PC-9 (cell line): ENCODE measurements around the gene PTGES. TPM values are rescaled to one million over a fixed set of nuclear protein-coding genes. Genes with fewer than 3 reads are reported as not detected.

Source experiments
- BruUV-seq: library from RNA; stranded (reverse); fragments of 400-500 nt; replicated peaks from 2 replicates; lab custom pipeline; 2021; lab: Mats Ljungman, UMichigan
- CTCF ChIA-PET: fragments of 300-600 bp; sonication (Branson Sonifier 250); formaldehyde crosslinking; loops from one replicate; lab custom pipeline; 2022; ENCODE audit warnings: antibody characterized with exemption; lab: Charles Lee
- POLR2A ChIA-PET: fragments of 300-600 bp; sonication (Branson Sonifier 250); formaldehyde crosslinking; loops from one replicate; lab custom pipeline; 2022; ENCODE audit warnings: antibody characterized with exemption; ENCODE audit not compliant: unreplicated experiment; lab: Charles Lee
- DNase-seq, 2 experiments: peaks; one replicate each; pipeline versions ENCODE4 v3.0.0 to v3.0.0-alpha.2; 2015 to 2022; ENCODE audit warnings: mixed read lengths in 1 of 2
- H2AFZ ChIP-seq: fragments of 200-600 bp; sonication (generic); 2 replicates; pipeline ENCODE4 v1.8.1; 2017; ENCODE audit warnings: antibody characterized with exemption
- H3F3A ChIP-seq: fragments of 200-600 bp; sonication (generic); 2 replicates; pipeline ENCODE4 v1.8.1; 2017; ENCODE audit warnings: antibody characterized with exemption, mild to moderate bottlenecking, low read depth; ENCODE audit not compliant: insufficient read depth
- H3K27ac ChIP-seq: fragments of 200-600 bp; sonication (generic); 2 replicates; pipeline ENCODE4 v1.6.1; 2016; ENCODE audit warnings: mixed run types
- H3K27me3 ChIP-seq: fragments of 200-600 bp; sonication (generic); 2 replicates; pipeline ENCODE4 v1.6.1; 2016; ENCODE audit warnings: low read depth, mixed run types; ENCODE audit not compliant: insufficient read depth
- H3K36me3 ChIP-seq: fragments of 200-600 bp; sonication (generic); 2 replicates; pipeline ENCODE4 v1.6.1; 2016; ENCODE audit warnings: low read depth, mixed run types
- H3K4me1 ChIP-seq: fragments of 200-600 bp; sonication (generic); replicated peaks from 2 replicates; pipeline ENCODE4 v1.6.1; 2016; ENCODE audit warnings: mixed run types; ENCODE audit not compliant: insufficient read depth
- H3K4me2 ChIP-seq: fragments of 200-600 bp; sonication (generic); 2 replicates; pipeline ENCODE4 v1.6.1; 2017; ENCODE audit warnings: mixed run types
- H3K4me3 ChIP-seq: fragments of 200-600 bp; sonication (generic); 2 replicates; pipeline ENCODE4 v1.6.1; 2016; ENCODE audit warnings: mixed run types
- H3K79me2 ChIP-seq: fragments of 200-600 bp; sonication (generic); 2 replicates; pipeline ENCODE4 v1.6.1; 2017; ENCODE audit warnings: low read depth, mixed run types
- H3K9me2 ChIP-seq: fragments of 200-600 bp; sonication (generic); 2 replicates; pipeline ENCODE4 v1.8.1; 2017; ENCODE audit warnings: mild to moderate bottlenecking; ENCODE audit not compliant: insufficient read depth
- H3K9me3 ChIP-seq: fragments of 200-600 bp; sonication (generic); 2 replicates; pipeline ENCODE4 v1.8.1; 2016; ENCODE audit warnings: low read depth; ENCODE audit not compliant: insufficient read depth
- H4K20me1 ChIP-seq: fragments of 200-600 bp; sonication (generic); 2 replicates; pipeline ENCODE4 v1.8.1; 2017; ENCODE audit not compliant: insufficient read depth
- EZH2 ChIP-seq: fragments of 200-600 bp; sonication (generic); IDR thresholded peaks from 2 replicates; pipeline ENCODE4 v1.8.0; 2017; ENCODE audit warnings: antibody characterized with exemption, low read depth
- intact Hi-C: fragments of 100-400 bp; cut with micrococcal nuclease; formaldehyde crosslinking; loops from one replicate; pipeline ENCODE4 v1.10.0; 2022; ENCODE audit not compliant: unreplicated experiment
- total RNA-seq: library from RNA; stranded (reverse); gene quantifications from 2 replicates; pipeline ENCODE4 v1.2.3, GENCODE V29; 2021
- TF ChIP-seq, protein P1 (sequence below): fragments of 200-600 bp; sonication (generic); conservative IDR thresholded peaks from 2 replicates; pipeline ENCODE4 v1.6.1; 2017; ENCODE audit warnings: mixed run types, antibody characterized with exemption, mild to moderate bottlenecking, moderate library complexity

The PTGES gene
- total RNA-seq, 1 experiment from 2014 or later, result 119 TPM

DNA sequence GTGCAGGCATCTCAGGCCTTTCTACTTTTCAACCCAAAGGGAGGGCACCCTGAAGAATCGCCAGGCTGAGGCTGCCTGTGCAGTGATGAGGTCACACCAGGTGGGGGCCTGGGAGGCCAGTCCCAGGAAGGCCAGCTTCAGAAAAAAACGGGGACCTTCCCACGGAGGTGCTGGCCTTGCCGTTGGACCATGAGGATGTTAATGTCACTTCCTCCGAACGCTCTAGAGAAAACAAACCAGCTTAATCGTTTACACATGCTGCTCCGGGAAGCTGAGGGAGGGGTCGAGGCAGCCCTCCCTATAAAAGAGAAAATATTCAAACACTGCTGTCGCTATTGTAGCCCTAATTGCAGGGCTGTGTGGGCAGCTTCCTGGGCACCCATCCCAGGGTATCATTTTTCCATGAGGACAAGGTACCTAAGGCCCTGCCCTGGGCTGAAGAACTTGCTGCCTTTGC, 27.0 kb downstream of the PTGES start:
- BruUV-seq, result no TSS peak
- POLR2A ChIA-PET, result interaction anchor here (0.6 to 0.8 kb wide), 2 partner anchors 51 to 81 kb away, joined by 3 to 5 read pairs; no protein-coding TSS in a partner anchor
- H3K4me1 ChIP-seq, result no peaks in the 10 kb centered on the region

GRCh38 chr9:129724456-129725190, 28.2 kb downstream of the PTGES start:
- intact Hi-C loops, result no loop called here
- CTCF ChIA-PET, result interaction anchor here (0.6 to 0.7 kb wide), 2 partner anchors 56 to 224 kb away, joined by 3 to 7 read pairs; no protein-coding TSS in a partner anchor

More for the DNA sequence above, 27.0 kb downstream of the PTGES start:
- H3K4me3 ChIP-seq, result no peak overlapping the region
- intact Hi-C loops, result loop anchor here (1.0 to 2.0 kb wide), 2 partner anchors 57 to 65 kb away; no protein-coding TSS in a partner anchor
- H3F3A ChIP-seq, result peaks cover 16% of the 10 kb centered on the region
- no peaks in the 10 kb centered on the region for H3K9me3 ChIP-seq
- H3K79me2 ChIP-seq, result no peaks in the 10 kb centered on the region
- CTCF ChIA-PET, result interaction anchor here (0.6 to 0.7 kb wide), 4 partner anchors 11 to 582 kb away, joined by 3 to 5 read pairs (median 4); no protein-coding TSS in a partner anchor
- DNase-seq, result no peak
- no peaks in the 10 kb centered on the region for H3K9me2 ChIP-seq
- no peak overlapping the region for H2AFZ ChIP-seq
- H4K20me1 ChIP-seq, result no peaks in the 10 kb centered on the region
- no peaks in the 10 kb centered on the region for H3K27me3 ChIP-seq
- H3K4me2 ChIP-seq, result no peak overlapping the region
- no peaks in the 10 kb centered on the region for H3K36me3 ChIP-seq
- TF ChIP-seq, protein P1, sequence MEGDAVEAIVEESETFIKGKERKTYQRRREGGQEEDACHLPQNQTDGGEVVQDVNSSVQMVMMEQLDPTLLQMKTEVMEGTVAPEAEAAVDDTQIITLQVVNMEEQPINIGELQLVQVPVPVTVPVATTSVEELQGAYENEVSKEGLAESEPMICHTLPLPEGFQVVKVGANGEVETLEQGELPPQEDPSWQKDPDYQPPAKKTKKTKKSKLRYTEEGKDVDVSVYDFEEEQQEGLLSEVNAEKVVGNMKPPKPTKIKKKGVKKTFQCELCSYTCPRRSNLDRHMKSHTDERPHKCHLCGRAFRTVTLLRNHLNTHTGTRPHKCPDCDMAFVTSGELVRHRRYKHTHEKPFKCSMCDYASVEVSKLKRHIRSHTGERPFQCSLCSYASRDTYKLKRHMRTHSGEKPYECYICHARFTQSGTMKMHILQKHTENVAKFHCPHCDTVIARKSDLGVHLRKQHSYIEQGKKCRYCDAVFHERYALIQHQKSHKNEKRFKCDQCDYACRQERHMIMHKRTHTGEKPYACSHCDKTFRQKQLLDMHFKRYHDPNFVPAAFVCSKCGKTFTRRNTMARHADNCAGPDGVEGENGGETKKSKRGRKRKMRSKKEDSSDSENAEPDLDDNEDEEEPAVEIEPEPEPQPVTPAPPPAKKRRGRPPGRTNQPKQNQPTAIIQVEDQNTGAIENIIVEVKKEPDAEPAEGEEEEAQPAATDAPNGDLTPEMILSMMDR, result no peak
- TF ChIP-seq EZH2, result no peak
- H3K27ac ChIP-seq, result no peak overlapping the region

GRCh38 chr9:129722913-129723312, 29.9 kb downstream of the PTGES start:
- Histone ChIP-seq H4K20me1 (no peaks in the 10 kb centered on the region), H3K9me2 (no peaks in the 10 kb centered on the region), H3K36me3 (no peaks in the 10 kb centered on the region), H2AFZ (no peak overlapping the region), H3K4me3 (no peak overlapping the region), H3K4me2 (no peak overlapping the region), H3K27me3 (no peaks in the 10 kb centered on the region), H3K9me3 (no peaks in the 10 kb centered on the region), H3K79me2 (no peaks in the 10 kb centered on the region), H3F3A (peaks cover 8% of the 10 kb centered on the region), H3K4me1 (no peaks in the 10 kb centered on the region), H3K27ac (no peak overlapping the region)
- POLR2A ChIA-PET, result no interaction called here
- CTCF ChIA-PET, result no interaction called here
- intact Hi-C loops, result no loop called here
- BruUV-seq, result no TSS peak
- no peak for TF ChIP-seq EZH2
- TF ChIP-seq, protein P1, result no peak
- no peak for DNase-seq

More at GRCh38 chr9:129724456-129725190, 28.2 kb downstream of the PTGES start:
- Histone ChIP-seq H3K27me3 (no peaks in the 10 kb centered on the region), H3K4me3 (no peak overlapping the region), H3K79me2 (no peaks in the 10 kb centered on the region), H2AFZ (no peak overlapping the region), H3K4me1 (no peaks in the 10 kb centered on the region), H3K36me3 (no peaks in the 10 kb centered on the region), H3K4me2 (no peak overlapping the region), H3F3A (peaks cover 10% of the 10 kb centered on the region), H3K27ac (no peak overlapping the region), H4K20me1 (no peaks in the 10 kb centered on the region), H3K9me2 (no peaks in the 10 kb centered on the region), H3K9me3 (no peaks in the 10 kb centered on the region)
- DNase-seq, result no peak
- TF ChIP-seq, protein P1, result no peak
- no TSS peak for BruUV-seq
- POLR2A ChIA-PET, result no interaction called here
